HFFc6 (cell line): ENCODE measurements around the gene IFI6. TPM values are rescaled to one million over a fixed set of nuclear protein-coding genes. Genes with fewer than 3 reads are reported as not detected.
"Not testable (repeated sequence)": the region's sequence is repeated elsewhere in the genome, so short reads cannot be mapped to it uniquely, and the experiment has no call there.

Experiments
- DNase-seq: peaks from one replicate; pipeline ENCODE4 v3.0.0-alpha.2; 2018
- H3K27ac Mint-ChIP-seq: 2 replicates; pipeline ENCODE4 v1.8.0; 2020; ENCODE audit warnings: mild to moderate bottlenecking, mixed read lengths
- H3K27me3 Mint-ChIP-seq: 2 replicates; pipeline ENCODE4 v1.8.0; 2021; ENCODE audit warnings: mild to moderate bottlenecking, moderate library complexity, mixed read lengths; ENCODE audit not compliant: insufficient read depth
- H3K36me3 Mint-ChIP-seq: 2 replicates; pipeline ENCODE4 v1.8.0; 2021; ENCODE audit warnings: low read depth, mixed read lengths
- H3K4me1 Mint-ChIP-seq: 2 replicates; pipeline ENCODE4 v1.8.0; 2020; ENCODE audit warnings: low read depth, mixed read lengths
- H3K4me3 Mint-ChIP-seq: 2 replicates; pipeline ENCODE4 v1.8.0; 2020; ENCODE audit warnings: mild to moderate bottlenecking, moderate library complexity, mixed read lengths
- H3K9me3 Mint-ChIP-seq: 2 replicates; pipeline ENCODE4 v1.8.0; 2020; ENCODE audit warnings: mild to moderate bottlenecking, mixed read lengths
- CTCF ChIP-seq: fragments of 200-600 bp; sonication (generic); IDR thresholded peaks from 2 replicates; pipeline ENCODE4 v1.5.0; 2021; ENCODE audit warnings: antibody characterized with exemption, mild to moderate bottlenecking
- total RNA-seq, 6 experiments: library from RNA; stranded (reverse); fragmentation: NEBNext Ultra II Directional; extraction: Animal tissue kit (Norgen Biotek cat#: 25700); gene quantifications; 2 replicates in 1 of 6; 3 replicates in 5 of 6; pipeline ENCODE4 v1.2.3, GENCODE V29; 2021

Gene IFI6
- total RNA-seq, 6 experiments from 2014 or later, result 16.7 to 23.8 (median 20.5) TPM

- H3K27me3 Mint-ChIP-seq, result peaks cover 19% of the 10 kb centered on the region
These were observed 39.4 kb downstream of the IFI6 start for GRCh38 chr1:27632387-27633297.

GRCh38 chr1:27630859-27631491 lies 41.0 kb downstream of the IFI6 start:
- no peak for DNase-seq
- Mint-ChIP-seq H3K36me3 (no peaks in the 10 kb centered on the region), H3K27me3 (peaks cover 19% of the 10 kb centered on the region), H3K4me3 (no peak overlapping the region), H3K27ac (no peak overlapping the region; the same call in 1 of the 2 replicates), H3K4me1 (peaks cover 11% of the 10 kb centered on the region), H3K9me3 (no peaks in the 10 kb centered on the region)
- TF ChIP-seq CTCF, result no peak

More at GRCh38 chr1:27632387-27633297, 39.4 kb downstream of the IFI6 start:
- Mint-ChIP-seq H3K36me3 (no peaks in the 10 kb centered on the region), H3K4me1 (peaks cover 11% of the 10 kb centered on the region), H3K9me3 (no peaks in the 10 kb centered on the region), H3K4me3 (no peak overlapping the region), H3K27ac (no peak overlapping the region)
- DNase-seq, result no peak
- no peak for TF ChIP-seq CTCF

- Mint-ChIP-seq H3K36me3 (no peaks in the 10 kb centered on the region), H3K4me1 (peaks cover 11% of the 10 kb centered on the region), H3K9me3 (no peaks in the 10 kb centered on the region), H3K4me3 (no peak overlapping the region), H3K27me3 (peaks cover 8% of the 10 kb centered on the region), H3K27ac (no peak overlapping the region)
- no peak for TF ChIP-seq CTCF
- no peak for DNase-seq
These were observed 43.3 kb downstream of the IFI6 start for GRCh38 chr1:27628712-27629111.

- H3K4me1 Mint-ChIP-seq, result peaks cover 11% of the 10 kb centered on the region
- DNase-seq, H3K27ac Mint-ChIP-seq, H3K27me3 Mint-ChIP-seq, H3K36me3 Mint-ChIP-seq, H3K9me3 Mint-ChIP-seq, H3K4me3 Mint-ChIP-seq: not testable (repeated sequence)
These were observed 44.3 kb downstream of the IFI6 start for GRCh38 chr1:27627733-27628132.

GRCh38 chr1:27627061-27627460 lies 44.9 kb downstream of the IFI6 start:
- H3K9me3 Mint-ChIP-seq, result no peaks in the 10 kb centered on the region
- no peak for DNase-seq
- no peak overlapping the region for H3K27ac Mint-ChIP-seq
- H3K36me3 Mint-ChIP-seq, result no peaks in the 10 kb centered on the region
- H3K4me1 Mint-ChIP-seq, result peaks cover 11% of the 10 kb centered on the region
- no peak for TF ChIP-seq CTCF
- no peak overlapping the region for H3K4me3 Mint-ChIP-seq
- peaks cover 5% of the 10 kb centered on the region for H3K27me3 Mint-ChIP-seq
